ENCODE data around the gene PRIMA1. TPM values are rescaled to one million over a fixed set of nuclear protein-coding genes. Genes with fewer than 3 reads are reported as not detected.
A peak's percentile ranks its signal among the peaks of the same experiment; 100 is the strongest.

PRIMA1 gene
- total and polyA plus RNA-seq, 4 donors, result 0.22 to 0.78 (median 0.53) TPM

DNA sequence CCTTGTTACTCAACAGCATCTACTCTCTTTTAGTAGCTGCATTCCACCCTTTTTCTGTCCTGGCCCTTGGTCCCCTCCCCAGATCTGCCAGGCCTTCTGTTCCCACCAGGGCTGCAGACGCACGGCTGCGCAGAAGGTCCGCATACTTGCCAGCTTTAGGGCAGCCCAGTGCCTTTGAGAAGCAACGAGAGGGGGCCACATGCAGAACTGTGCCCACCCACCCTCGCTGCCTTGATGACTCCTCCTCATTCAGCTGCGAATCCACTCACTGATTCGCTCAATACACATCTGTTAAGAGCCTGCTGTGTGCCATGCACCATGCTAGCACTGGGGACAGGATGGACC lies 39.2 kb downstream of the PRIMA1 start:
- Histone ChIP-seq H3K4me1 (ENCODE audit: control insufficient read depth in 5 of 5, insufficient read depth in 5 of 5, low read length in 5 of 5) (peaks cover 0 to 4% (median 0%) of the 10 kb centered on the region in 5 donors), H3K27me3 (ENCODE audit: control insufficient read depth in 3 of 3, insufficient read depth in 3 of 3, low read length in 2 of 3) (no peaks in the 10 kb centered on the region), H3K9ac (ENCODE audit: insufficient read depth in 1 of 2, low read length in 2 of 2) (no peak overlapping the region), H3K4me3 (no peak overlapping the region), H3K36me3 (ENCODE audit: control insufficient read depth in 4 of 4, insufficient read depth in 4 of 4, low read length in 4 of 4) (no peaks in the 10 kb centered on the region), H3K27ac (ENCODE audit: low read depth in 1 of 2, low read length in 1 of 2) (peak overlapping the region in 1 of 2 donors; percentile 73), H3K9me3 (ENCODE audit: control insufficient read depth in 4 of 4, insufficient read depth in 3 of 4, low read length in 3 of 4) (peaks cover 0 to 4% (median 0%) of the 10 kb centered on the region in 4 donors)
- TF ChIP-seq, protein P1, sequence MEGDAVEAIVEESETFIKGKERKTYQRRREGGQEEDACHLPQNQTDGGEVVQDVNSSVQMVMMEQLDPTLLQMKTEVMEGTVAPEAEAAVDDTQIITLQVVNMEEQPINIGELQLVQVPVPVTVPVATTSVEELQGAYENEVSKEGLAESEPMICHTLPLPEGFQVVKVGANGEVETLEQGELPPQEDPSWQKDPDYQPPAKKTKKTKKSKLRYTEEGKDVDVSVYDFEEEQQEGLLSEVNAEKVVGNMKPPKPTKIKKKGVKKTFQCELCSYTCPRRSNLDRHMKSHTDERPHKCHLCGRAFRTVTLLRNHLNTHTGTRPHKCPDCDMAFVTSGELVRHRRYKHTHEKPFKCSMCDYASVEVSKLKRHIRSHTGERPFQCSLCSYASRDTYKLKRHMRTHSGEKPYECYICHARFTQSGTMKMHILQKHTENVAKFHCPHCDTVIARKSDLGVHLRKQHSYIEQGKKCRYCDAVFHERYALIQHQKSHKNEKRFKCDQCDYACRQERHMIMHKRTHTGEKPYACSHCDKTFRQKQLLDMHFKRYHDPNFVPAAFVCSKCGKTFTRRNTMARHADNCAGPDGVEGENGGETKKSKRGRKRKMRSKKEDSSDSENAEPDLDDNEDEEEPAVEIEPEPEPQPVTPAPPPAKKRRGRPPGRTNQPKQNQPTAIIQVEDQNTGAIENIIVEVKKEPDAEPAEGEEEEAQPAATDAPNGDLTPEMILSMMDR (IDR thresholded peaks at IDR 0.05; ENCODE audit: control extremely low read depth, extremely low read depth), result no peak
- ATAC-seq (ENCODE audit: insufficient read depth, low FRiP score), result no peak
- DNase-seq, result no peak
- WGBS, 2 donors, result 93 to 98% methylated on average over 8 of the region's 8 CpGs

DNA sequence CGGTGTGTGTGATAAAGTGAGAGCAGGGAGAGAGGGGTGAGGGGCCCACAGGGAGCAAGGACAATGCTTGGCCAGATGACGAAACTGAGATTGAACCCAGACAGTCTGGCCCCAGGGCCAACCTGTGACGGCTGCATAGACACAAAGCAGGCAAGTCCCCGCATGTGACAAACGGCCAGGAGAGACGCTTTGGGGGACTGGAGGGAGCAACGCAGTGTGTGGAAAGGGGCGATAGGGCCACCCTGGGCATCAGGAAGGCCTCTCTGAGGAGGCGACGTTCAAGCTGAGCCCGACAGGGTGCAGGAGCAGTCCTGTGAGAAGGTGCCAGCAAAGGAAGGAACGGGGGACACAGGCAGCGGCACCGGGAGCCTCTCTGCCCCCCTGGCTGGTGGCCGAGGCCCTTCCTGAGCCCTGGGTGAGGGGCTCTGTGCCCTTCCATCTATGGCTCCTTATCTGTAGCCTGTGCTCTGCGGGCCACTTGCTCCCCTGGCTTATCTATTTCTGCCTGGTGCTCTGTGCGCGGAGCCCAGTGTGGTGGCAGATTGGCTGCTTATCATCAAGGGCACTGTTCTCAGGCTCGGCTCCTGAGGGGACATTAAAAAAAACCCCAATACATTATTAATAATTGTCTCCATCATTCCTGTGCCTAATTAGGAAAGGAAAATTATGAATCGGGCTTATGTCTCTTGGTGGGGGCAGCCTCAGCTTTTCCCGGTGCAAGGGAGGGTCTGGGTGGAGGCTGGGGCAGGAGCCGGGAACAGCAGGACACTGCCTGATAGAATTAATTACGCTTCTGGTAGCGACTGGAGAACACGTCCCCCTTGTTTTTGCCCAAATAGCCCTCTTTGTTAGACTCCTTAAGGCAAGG lies 39.8 kb downstream of the PRIMA1 start:
- TF ChIP-seq, protein P1 (IDR thresholded peaks at IDR 0.05; ENCODE audit: control extremely low read depth, extremely low read depth), result no peak
- no peak for DNase-seq
- ATAC-seq (ENCODE audit: insufficient read depth, low FRiP score), result no peak

DNA sequence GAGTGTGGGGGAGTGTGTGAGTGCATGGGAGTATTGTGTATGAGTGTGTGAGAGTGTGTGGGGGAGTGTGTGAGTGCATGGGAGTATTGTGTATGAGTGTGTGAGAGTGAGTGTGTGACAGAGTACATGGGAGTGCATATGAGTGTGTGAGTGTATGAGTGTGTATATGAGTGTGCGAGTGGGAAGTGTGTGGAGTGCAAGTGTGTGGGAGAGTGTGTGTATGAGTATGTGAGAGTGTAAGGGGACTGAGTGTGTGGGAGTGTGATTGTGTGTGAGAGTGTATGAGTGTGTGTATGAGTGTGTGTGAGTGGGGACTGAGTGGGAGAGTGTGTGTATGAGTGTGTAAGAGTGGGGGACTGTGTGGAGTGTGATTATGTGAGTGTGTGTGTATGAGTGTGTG lies 40.7 kb downstream of the PRIMA1 start:
- ATAC-seq (ENCODE audit: insufficient read depth, low FRiP score), result no peak
- Histone ChIP-seq H3K4me3 (no peak overlapping the region), H3K27me3 (ENCODE audit: control insufficient read depth in 3 of 3, insufficient read depth in 3 of 3, low read length in 2 of 3) (no peaks in the 10 kb centered on the region), H3K27ac (ENCODE audit: low read depth in 1 of 2, low read length in 1 of 2) (peak overlapping the region in 1 of 2 donors; percentile 73), H3K4me1 (ENCODE audit: control insufficient read depth in 5 of 5, insufficient read depth in 5 of 5, low read length in 5 of 5) (peaks cover 0 to 4% (median 0%) of the 10 kb centered on the region in 5 donors), H3K9ac (ENCODE audit: insufficient read depth in 1 of 2, low read length in 2 of 2) (no peak overlapping the region), H3K36me3 (ENCODE audit: control insufficient read depth in 4 of 4, insufficient read depth in 4 of 4, low read length in 4 of 4) (no peaks in the 10 kb centered on the region), H3K9me3 (ENCODE audit: control insufficient read depth in 4 of 4, insufficient read depth in 3 of 4, low read length in 3 of 4) (peaks cover 0 to 4% (median 0%) of the 10 kb centered on the region in 4 donors)
- 99 to 100% methylated on average over 1 of the region's 1 CpG for WGBS, 2 donors
- TF ChIP-seq, protein P1 (IDR thresholded peaks at IDR 0.05; ENCODE audit: control extremely low read depth, extremely low read depth), result no peak
- no peak for DNase-seq

More for the DNA sequence above, 39.8 kb downstream of the PRIMA1 start:
- Histone ChIP-seq H3K4me3 (no peak overlapping the region), H3K9ac (ENCODE audit: insufficient read depth in 1 of 2, low read length in 2 of 2) (no peak overlapping the region), H3K36me3 (ENCODE audit: control insufficient read depth in 4 of 4, insufficient read depth in 4 of 4, low read length in 4 of 4) (no peaks in the 10 kb centered on the region), H3K9me3 (ENCODE audit: control insufficient read depth in 4 of 4, insufficient read depth in 3 of 4, low read length in 3 of 4) (peaks cover 0 to 4% (median 0%) of the 10 kb centered on the region in 4 donors), H3K27ac (ENCODE audit: low read depth in 1 of 2, low read length in 1 of 2) (peak overlapping the region in 1 of 2 donors; percentile 73), H3K27me3 (ENCODE audit: control insufficient read depth in 3 of 3, insufficient read depth in 3 of 3, low read length in 2 of 3) (no peaks in the 10 kb centered on the region), H3K4me1 (ENCODE audit: control insufficient read depth in 5 of 5, insufficient read depth in 5 of 5, low read length in 5 of 5) (peaks cover 0 to 4% (median 0%) of the 10 kb centered on the region in 5 donors)
- 62 to 75% methylated on average over 25 of the region's 25 CpGs for WGBS, 2 donors

Measured in lung (tissue), 12 donors.